ENCODE measurements around the gene KCNN3.
"Not testable (repeated sequence)": the region's sequence is repeated elsewhere in the genome, so short reads cannot be mapped to it uniquely, and the experiment has no call there.

KCNN3 gene

GRCh38 chr1:154870115-154870571, at the start of gene KCNN3:
KCNN3 (minus strand) TSS chr1:154870281; CDS start chr1:154869964, 317 bp downstream.
- DNase-seq: peak in 50 of 51 donors; percentile 28 to 97 (median 89)

- no peak for DNase-seq
Measured at GRCh38 chr1:154913273-154913672, 43.2 kb upstream of the KCNN3 start.

- DNase-seq: no peak
Measured at GRCh38 chr1:154912755-154913154, 42.7 kb upstream of the KCNN3 start.

- peak in 1 of 51 donors; percentile 36 for DNase-seq
Measured at GRCh38 chr1:154911691-154912550, 41.8 kb upstream of the KCNN3 start.

- DNase-seq: no peak
Measured at GRCh38 chr1:154910851-154911250, 40.8 kb upstream of the KCNN3 start.

GRCh38 chr1:154908937-154909336, 38.9 kb upstream of the KCNN3 start:
- DNase-seq: no peak

- not testable (repeated sequence) for DNase-seq
Measured at GRCh38 chr1:154908129-154908528, 38.0 kb upstream of the KCNN3 start.

GRCh38 chr1:154906621-154907081, 36.6 kb upstream of the KCNN3 start:
- no peak for DNase-seq

GRCh38 chr1:154902938-154903566, 33.0 kb upstream of the KCNN3 start:
- DNase-seq: no peak

- DNase-seq: no peak
Measured at GRCh38 chr1:154901591-154901990, 31.5 kb upstream of the KCNN3 start.

- no peak for DNase-seq
Measured at GRCh38 chr1:154899041-154899440, 29.0 kb upstream of the KCNN3 start.

GRCh38 chr1:154896771-154897286, 26.7 kb upstream of the KCNN3 start:
- peak in 23 of 51 donors; percentile 6 to 77 (median 29) for DNase-seq

GRCh38 chr1:154895798-154896197, 25.7 kb upstream of the KCNN3 start:
- DNase-seq: peak in 2 of 51 donors; percentile 4 to 9

- no peak for DNase-seq
Measured at GRCh38 chr1:154891452-154891851, 21.4 kb upstream of the KCNN3 start.

- no peak for DNase-seq
Measured at GRCh38 chr1:154888757-154889156, 18.7 kb upstream of the KCNN3 start.

- no peak for DNase-seq
Measured at GRCh38 chr1:154886281-154887015, 16.4 kb upstream of the KCNN3 start.

- DNase-seq: no peak
Measured at GRCh38 chr1:154884869-154885701, 15.0 kb upstream of the KCNN3 start.

GRCh38 chr1:154883919-154884868, 14.1 kb upstream of the KCNN3 start:
- no peak for DNase-seq

GRCh38 chr1:154881820-154882535, 11.9 kb upstream of the KCNN3 start:
- peak in 3 of 51 donors; percentile 6 to 22 (median 13) for DNase-seq
